Stimulated activated CD4-positive, alpha-beta T cell treated with anti-CD3 and anti-CD28 coated beads, Interleukin-4, amount 100 ng/mL, for 1 hour (primary cell): ENCODE data around the gene SLC6A18.

Experiments used
- DNase-seq: peaks from one replicate; pipeline ENCODE4 v3.0.0-alpha.2; 2020

SLC6A18 gene

GRCh38 chr5:1187234-1187949 lies 37.8 kb upstream of the SLC6A18 start:
- DNase-seq, result no peak

GRCh38 chr5:1187950-1188334 lies 37.2 kb upstream of the SLC6A18 start:
- DNase-seq, result no peak

- no peak for DNase-seq
Measured at GRCh38 chr5:1188464-1188863, 36.7 kb upstream of the SLC6A18 start.

- DNase-seq, result no peak
Measured at GRCh38 chr5:1189269-1189668, 35.9 kb upstream of the SLC6A18 start.

GRCh38 chr5:1190278-1190677 lies 34.9 kb upstream of the SLC6A18 start:
- no peak for DNase-seq

- DNase-seq, result no peak
Measured at GRCh38 chr5:1190837-1191239, 34.3 kb upstream of the SLC6A18 start.

GRCh38 chr5:1192971-1193590 lies 32.1 kb upstream of the SLC6A18 start:
- DNase-seq, result no peak

- DNase-seq, result no peak
Measured at GRCh38 chr5:1193591-1193985, 31.6 kb upstream of the SLC6A18 start.

GRCh38 chr5:1194378-1194777 lies 30.8 kb upstream of the SLC6A18 start:
- DNase-seq, result no peak

- DNase-seq, result no peak
Measured at GRCh38 chr5:1195439-1195838, 29.7 kb upstream of the SLC6A18 start.

- DNase-seq, result no peak
Measured at GRCh38 chr5:1195916-1196315, 29.3 kb upstream of the SLC6A18 start.

- DNase-seq, result no peak
Measured at GRCh38 chr5:1196562-1196961, 28.6 kb upstream of the SLC6A18 start.

- no peak for DNase-seq
Measured at GRCh38 chr5:1197876-1198666, 27.1 kb upstream of the SLC6A18 start.

GRCh38 chr5:1199340-1199648 lies 25.9 kb upstream of the SLC6A18 start:
- no peak for DNase-seq

- no peak for DNase-seq
Measured at GRCh38 chr5:1199649-1200494, 25.3 kb upstream of the SLC6A18 start.

- no peak for DNase-seq
Measured at GRCh38 chr5:1200495-1201326, 24.5 kb upstream of the SLC6A18 start.

- no peak for DNase-seq
Measured at GRCh38 chr5:1201327-1202025, 23.7 kb upstream of the SLC6A18 start, which contains the start of gene SLC6A19. TSS of gene SLC6A19 (plus strand) at chr5:1201595. CDS start at chr5:1201651, 56 bp downstream.

- no peak for DNase-seq
Measured at GRCh38 chr5:1202026-1202797, 23.0 kb upstream of the SLC6A18 start.

GRCh38 chr5:1202798-1203185 lies 22.4 kb upstream of the SLC6A18 start:
- no peak for DNase-seq

GRCh38 chr5:1203311-1203967 lies 21.7 kb upstream of the SLC6A18 start:
- no peak for DNase-seq
